Measurements from ENCODE around the gene SPIRE1. TPM values are rescaled to one million over a fixed set of nuclear protein-coding genes. Genes with fewer than 3 reads are reported as not detected.
A peak's percentile ranks its signal among the peaks of the same experiment; 100 is the strongest.

SPIRE1 gene
- total and polyA plus RNA-seq, 2 of the 4 experiments (the other 2 are of a cell fraction): 11.6 to 31.4 TPM

DNA sequence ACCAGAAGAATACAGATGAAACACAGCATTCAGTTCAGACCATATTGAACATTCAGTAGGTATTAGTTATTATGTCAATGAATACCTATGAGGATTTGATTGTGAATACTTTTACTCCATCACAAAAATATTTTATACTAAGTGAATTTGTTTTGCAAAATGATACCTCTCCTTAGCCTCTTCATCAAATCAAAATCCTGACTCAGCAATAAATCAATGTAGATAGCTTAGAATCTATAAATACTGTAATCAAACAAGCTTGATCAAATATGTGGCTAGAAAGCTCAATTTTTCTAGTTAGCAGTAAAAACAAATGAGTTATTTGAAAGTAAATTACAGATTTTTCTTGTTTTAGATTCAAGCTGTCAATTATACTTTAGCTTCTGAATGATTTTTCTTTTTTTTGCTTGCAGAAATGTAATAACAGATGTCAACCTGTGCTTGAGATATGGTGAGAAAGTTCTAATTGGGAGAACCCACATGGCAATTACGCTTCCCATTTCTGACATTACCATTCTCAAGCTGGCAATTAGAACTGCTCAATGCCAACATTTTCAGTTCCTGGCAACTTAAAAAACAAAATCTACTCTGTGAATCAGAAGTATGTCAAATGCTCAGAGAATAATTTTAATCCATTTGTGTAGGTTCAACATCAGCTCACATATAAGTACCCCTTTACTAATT lies 140.6 kb downstream of the SPIRE1 start:
- in situ Hi-C loops (cut with MboI; ENCODE audit: low sequenced_read_pairs) (no loop called here), intact Hi-C loops (cut with micrococcal nuclease) (no loop called here), dilution Hi-C loops (cut with HindIII; ENCODE audit: low sequenced_read_pairs, unreplicated experiment) (no loop called here)
- Histone ChIP-seq H3K56ac (ENCODE audit: extremely low read depth, insufficient read depth, low read length) (no peak overlapping the region), H2BK15ac (ENCODE audit: low read depth, low read length) (no peak overlapping the region), H4K5ac (ENCODE audit: low read depth, low read length) (no peak overlapping the region), H4K8ac (ENCODE audit: low read depth in 2 of 2, low read length in 2 of 2) (no peak overlapping the region), H2BK120ac (ENCODE audit: low read depth, low read length) (no peak overlapping the region), H3K9me1 (ENCODE audit: insufficient read depth, low read length) (peaks cover 9% of the 10 kb centered on the region), H3K27me3 (ENCODE audit: control insufficient read depth, insufficient read depth, low read length) (no peaks in the 10 kb centered on the region), H3K9ac (ENCODE audit: low read depth, low read length) (no peak overlapping the region), H3K23ac (ENCODE audit: low read depth, low read length) (no peak overlapping the region), H3K14ac (replicated peaks; ENCODE audit: low read depth, low read length) (no peak overlapping the region), H2BK20ac (ENCODE audit: low read depth, low read length) (no peak overlapping the region), H4K20me1 (ENCODE audit: insufficient read depth, low read length) (peaks cover 3% of the 10 kb centered on the region; the same call in 1 of the 2 replicates), H3K4me2 (ENCODE audit: low read depth, low read length) (no peak overlapping the region), H4K91ac (ENCODE audit: insufficient read depth, low read depth, low read length) (no peak overlapping the region), H2AK5ac (ENCODE audit: low read depth, low read length) (no peak overlapping the region), H3K27ac (ENCODE audit: insufficient read depth, low read length) (no peak overlapping the region), H2AK9ac (replicated peaks; ENCODE audit: low read depth, low read length, poor library complexity) (no peak overlapping the region), H3K4me3 (ENCODE audit: insufficient read depth, low read depth, low read length) (no peak overlapping the region), H3K79me1 (ENCODE audit: low read depth in 1 of 2, low read length in 2 of 2) (peaks cover 15 to 41% of the 10 kb centered on the region in 2 experiments), H3K4me1 (ENCODE audit: control insufficient read depth, insufficient read depth, low read length) (peaks cover 2% of the 10 kb centered on the region; the same call in 1 of the 2 replicates), H3K4ac (ENCODE audit: low read depth, low read length) (no peak overlapping the region), H3K9me3 (ENCODE audit: control insufficient read depth, insufficient read depth, low read length) (no peaks in the 10 kb centered on the region), H3K18ac (ENCODE audit: low read depth, low read length) (no peak overlapping the region), H3K36me3 (ENCODE audit: control insufficient read depth, insufficient read depth, low read length) (no peaks in the 10 kb centered on the region), H2AFZ (replicated peaks; ENCODE audit: low read length, poor library complexity) (no peak overlapping the region), H2BK5ac (ENCODE audit: low read depth, low read length, poor library complexity, severe bottlenecking) (no peak overlapping the region)
- no CpG with 5 or more reads among the region's 1 CpG for WGBS, 2 experiments (ENCODE audit: extremely low coverage in 2 of 2, insufficient read length in 1 of 2)
- no TSS peak for BruUV-seq (replicated peaks)
- ChIA-PET POLR2A (ENCODE audit: unreplicated experiment) (no interaction called here), CTCF (no interaction called here)
- no peak for ATAC-seq (ENCODE audit: low read depth)
- no peak for DNase-seq
- TF ChIP-seq, protein P1, sequence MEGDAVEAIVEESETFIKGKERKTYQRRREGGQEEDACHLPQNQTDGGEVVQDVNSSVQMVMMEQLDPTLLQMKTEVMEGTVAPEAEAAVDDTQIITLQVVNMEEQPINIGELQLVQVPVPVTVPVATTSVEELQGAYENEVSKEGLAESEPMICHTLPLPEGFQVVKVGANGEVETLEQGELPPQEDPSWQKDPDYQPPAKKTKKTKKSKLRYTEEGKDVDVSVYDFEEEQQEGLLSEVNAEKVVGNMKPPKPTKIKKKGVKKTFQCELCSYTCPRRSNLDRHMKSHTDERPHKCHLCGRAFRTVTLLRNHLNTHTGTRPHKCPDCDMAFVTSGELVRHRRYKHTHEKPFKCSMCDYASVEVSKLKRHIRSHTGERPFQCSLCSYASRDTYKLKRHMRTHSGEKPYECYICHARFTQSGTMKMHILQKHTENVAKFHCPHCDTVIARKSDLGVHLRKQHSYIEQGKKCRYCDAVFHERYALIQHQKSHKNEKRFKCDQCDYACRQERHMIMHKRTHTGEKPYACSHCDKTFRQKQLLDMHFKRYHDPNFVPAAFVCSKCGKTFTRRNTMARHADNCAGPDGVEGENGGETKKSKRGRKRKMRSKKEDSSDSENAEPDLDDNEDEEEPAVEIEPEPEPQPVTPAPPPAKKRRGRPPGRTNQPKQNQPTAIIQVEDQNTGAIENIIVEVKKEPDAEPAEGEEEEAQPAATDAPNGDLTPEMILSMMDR (conservative IDR thresholded peaks at IDR 0.05; ENCODE audit: low read depth, low read length): no peak
- TF ChIP-seq MAFK (IDR thresholded peaks at IDR 0.05; ENCODE audit: low read depth, low read length): peak; percentile 99

All from IMR-90 (cell line).